ENCODE measurements around the gene TMEM208. TPM values are rescaled to one million over a fixed set of nuclear protein-coding genes. Genes with fewer than 3 reads are reported as not detected.
A peak's percentile ranks its signal among the peaks of the same experiment; 100 is the strongest.

The TMEM208 gene
- total RNA-seq, 6 experiments from 2014 or later: 32.6 to 58.7 (median 40.5) TPM

DNA sequence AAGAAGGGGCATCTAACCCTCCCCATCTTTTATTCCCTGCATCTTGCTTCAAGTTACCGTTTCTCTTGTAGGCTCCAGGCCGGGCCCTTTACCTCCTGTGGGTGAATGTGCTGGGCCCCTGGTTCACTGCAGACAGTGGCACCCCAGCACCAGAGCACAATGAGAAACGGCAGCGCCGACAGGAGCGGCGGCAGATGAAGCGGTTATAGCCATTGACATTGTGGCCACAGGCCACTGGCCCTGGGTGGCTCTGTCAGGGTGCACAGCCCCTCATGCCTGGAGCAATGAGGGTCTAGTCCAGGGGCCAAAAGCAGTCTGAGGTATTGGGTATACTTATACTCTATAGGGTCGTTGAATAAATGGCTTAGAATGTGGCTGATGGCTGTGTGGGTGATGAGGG, 2.0 kb downstream of the TMEM208 start:
- no peaks in the 10 kb centered on the region for H3K27me3 ChIP-seq
- H3K36me3 ChIP-seq: peaks cover 0 to 30% (median 0%) of the 10 kb centered on the region in 4 donors
- ATAC-seq (no peak), DNase-seq (peak in 1 of 3 donors; percentile 33)
- H3K4me1 ChIP-seq: peaks cover 0 to 26% (median 3%) of the 10 kb centered on the region in 4 donors
- no peak overlapping the region for H3K4me3 ChIP-seq
- TF ChIP-seq POLR2A (IDR thresholded peaks at IDR 0.05): no peak
- TF ChIP-seq, protein P1, sequence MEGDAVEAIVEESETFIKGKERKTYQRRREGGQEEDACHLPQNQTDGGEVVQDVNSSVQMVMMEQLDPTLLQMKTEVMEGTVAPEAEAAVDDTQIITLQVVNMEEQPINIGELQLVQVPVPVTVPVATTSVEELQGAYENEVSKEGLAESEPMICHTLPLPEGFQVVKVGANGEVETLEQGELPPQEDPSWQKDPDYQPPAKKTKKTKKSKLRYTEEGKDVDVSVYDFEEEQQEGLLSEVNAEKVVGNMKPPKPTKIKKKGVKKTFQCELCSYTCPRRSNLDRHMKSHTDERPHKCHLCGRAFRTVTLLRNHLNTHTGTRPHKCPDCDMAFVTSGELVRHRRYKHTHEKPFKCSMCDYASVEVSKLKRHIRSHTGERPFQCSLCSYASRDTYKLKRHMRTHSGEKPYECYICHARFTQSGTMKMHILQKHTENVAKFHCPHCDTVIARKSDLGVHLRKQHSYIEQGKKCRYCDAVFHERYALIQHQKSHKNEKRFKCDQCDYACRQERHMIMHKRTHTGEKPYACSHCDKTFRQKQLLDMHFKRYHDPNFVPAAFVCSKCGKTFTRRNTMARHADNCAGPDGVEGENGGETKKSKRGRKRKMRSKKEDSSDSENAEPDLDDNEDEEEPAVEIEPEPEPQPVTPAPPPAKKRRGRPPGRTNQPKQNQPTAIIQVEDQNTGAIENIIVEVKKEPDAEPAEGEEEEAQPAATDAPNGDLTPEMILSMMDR (IDR thresholded peaks at IDR 0.05): no peak
- WGBS (ENCODE audit: insufficient coverage, low coverage, low lambda C conversion rate, missing lambda C conversion rate): 96% methylated on average over 8 of the region's 9 CpGs
- H3K9me3 ChIP-seq: no peaks in the 10 kb centered on the region
- intact Hi-C loops (cut with DNase I): no loop called here
- no peak overlapping the region for H3K27ac ChIP-seq

GRCh38 chr16:67229906-67230808, 3.2 kb downstream of the TMEM208 start:
- ATAC-seq: no peak

GRCh38 chr16:67230809-67231660, 4.1 kb downstream of the TMEM208 start:
- Histone ChIP-seq H3K4me1 (peaks cover 0 to 14% (median 3%) of the 10 kb centered on the region in 4 donors), H3K9me3 (no peaks in the 10 kb centered on the region), H3K36me3 (peaks cover 0 to 30% (median 0%) of the 10 kb centered on the region in 4 donors), H3K27me3 (no peaks in the 10 kb centered on the region), H3K27ac (no peak overlapping the region), H3K4me3 (no peak overlapping the region)
- intact Hi-C loops (cut with DNase I): loop anchor here in 1 of 2 donors (5.0 kb wide), 1 partner anchor 34 kb away; the partner anchor contains the start of gene ELMO3
- peak in 3 of 4 donors; percentile 2 to 63 (median 11) for ATAC-seq
- no peak for TF ChIP-seq POLR2A (IDR thresholded peaks at IDR 0.05)
- TF ChIP-seq, protein P1 (IDR thresholded peaks at IDR 0.05): no peak
- peak in 2 of 3 donors; percentile 78 for DNase-seq
- WGBS (ENCODE audit: insufficient coverage, low coverage, low lambda C conversion rate, missing lambda C conversion rate): 67% methylated on average over 1 of the region's 12 CpGs

More at GRCh38 chr16:67229906-67230808, 3.2 kb downstream of the TMEM208 start:
- H3K4me3 ChIP-seq: no peak overlapping the region
- peak in 1 of 3 donors; percentile 53 for DNase-seq
- H3K4me1 ChIP-seq: peaks cover 0 to 14% (median 3%) of the 10 kb centered on the region in 4 donors
- no peaks in the 10 kb centered on the region for H3K27me3 ChIP-seq
- H3K27ac ChIP-seq: no peak overlapping the region
- H3K36me3 ChIP-seq: peaks cover 0 to 30% (median 0%) of the 10 kb centered on the region in 4 donors
- intact Hi-C loops (cut with DNase I): loop anchor here in 1 of 2 donors (5.0 kb wide), 1 partner anchor 33 kb away; the partner anchor contains the start of gene ELMO3
- H3K9me3 ChIP-seq: no peaks in the 10 kb centered on the region
- 93% methylated on average over 3 of the region's 32 CpGs for WGBS (ENCODE audit: insufficient coverage, low coverage, low lambda C conversion rate, missing lambda C conversion rate)
- no peak for TF ChIP-seq POLR2A (IDR thresholded peaks at IDR 0.05)
- TF ChIP-seq, protein P1 (IDR thresholded peaks at IDR 0.05): no peak

DNA sequence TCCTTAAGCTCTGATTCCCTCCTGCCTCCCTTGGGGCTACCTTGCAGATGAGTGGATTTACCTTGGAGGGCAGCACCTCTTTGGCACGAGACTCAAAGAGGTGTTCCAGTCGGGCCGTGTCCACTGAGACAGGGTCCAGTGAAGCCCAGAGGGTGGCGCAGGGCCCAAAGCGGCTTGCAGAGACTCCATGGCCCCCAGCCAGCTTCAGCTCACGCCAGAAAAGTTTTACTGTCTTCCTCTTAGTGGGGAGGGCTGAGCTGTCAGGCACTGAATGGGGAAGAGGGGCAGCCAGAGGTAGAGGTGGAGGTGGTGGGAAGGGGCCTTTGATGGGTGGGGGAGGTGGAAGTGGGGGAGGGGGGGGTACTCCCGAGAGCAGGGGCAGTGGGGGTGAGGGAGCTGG, 6.7 kb downstream of the TMEM208 start:
- Histone ChIP-seq H3K27me3 (no peaks in the 10 kb centered on the region), H3K9me3 (no peaks in the 10 kb centered on the region), H3K36me3 (peaks cover 0 to 27% (median 0%) of the 10 kb centered on the region in 4 donors), H3K27ac (no peak overlapping the region), H3K4me1 (peaks cover 0 to 5% (median 0%) of the 10 kb centered on the region in 4 donors), H3K4me3 (no peak overlapping the region)
- intact Hi-C loops (cut with DNase I): loop anchor here in 1 of 2 donors (5.0 kb wide), 1 partner anchor 36 kb away; the partner anchor contains the start of gene ELMO3
- no peak for ATAC-seq
- TF ChIP-seq, protein P1 (IDR thresholded peaks at IDR 0.05): no peak
- TF ChIP-seq POLR2A (IDR thresholded peaks at IDR 0.05): no peak
- DNase-seq: no peak
- WGBS (ENCODE audit: insufficient coverage, low coverage, low lambda C conversion rate, missing lambda C conversion rate): 44% methylated on average over 5 of the region's 7 CpGs

Data from right lobe of liver (tissue), 6 donors.